Measurements from ENCODE around the gene PARD6B. TPM values are rescaled to one million over a fixed set of nuclear protein-coding genes. Genes with fewer than 3 reads are reported as not detected.

PARD6B gene
- total and polyA plus RNA-seq, 8 donors = 3.1 to 17.8 (median 10.6) TPM

GRCh38 chr20:50745634-50746137, 14.3 kb downstream of the PARD6B start:
- H3K27me3 ChIP-seq = no peaks in the 10 kb centered on the region
- intact Hi-C loops (cut with DNase I) = no loop called here
- peak overlapping the region in 2 of 4 donors; percentile 51 to 72 for H3K27ac ChIP-seq
- H3K4me1 ChIP-seq = peaks cover 11 to 46% (median 11%) of the 10 kb centered on the region in 3 donors
- 63 to 72% methylated on average over 2 of the region's 2 CpGs for WGBS, 2 donors
- H3K4me3 ChIP-seq = no peak overlapping the region
- no peak for FAIRE-seq
- no peaks in the 10 kb centered on the region for H3K9me3 ChIP-seq
- ATAC-seq = no peak
- TF ChIP-seq CTCF (IDR thresholded peaks at IDR 0.05) = no peak
- DNase-seq = no peak
- H3K36me3 ChIP-seq = peaks cover 0 to 7% (median 0%) of the 10 kb centered on the region in 3 donors

- DNase-seq = no peak
- peaks cover 11 to 46% (median 11%) of the 10 kb centered on the region in 3 donors for H3K4me1 ChIP-seq
- peak; percentile 23 to 67 (median 54) for ATAC-seq
- intact Hi-C loops (cut with DNase I) = no loop called here
- H3K36me3 ChIP-seq = peaks cover 0 to 7% (median 0%) of the 10 kb centered on the region in 3 donors
- no peak overlapping the region for H3K4me3 ChIP-seq
- no peak for TF ChIP-seq CTCF (IDR thresholded peaks at IDR 0.05)
- peak overlapping the region in 2 of 4 donors; percentile 51 to 72 for H3K27ac ChIP-seq
- no peak for FAIRE-seq
- no peaks in the 10 kb centered on the region for H3K27me3 ChIP-seq
- WGBS, 2 donors = 20 to 23% methylated on average over 3 of the region's 3 CpGs
- no peaks in the 10 kb centered on the region for H3K9me3 ChIP-seq
Observed at GRCh38 chr20:50746138-50746940, 15.0 kb downstream of the PARD6B start.

GRCh38 chr20:50747275-50747674, 15.9 kb downstream of the PARD6B start:
- no peak for DNase-seq
- Histone ChIP-seq H3K4me1 (peaks cover 11 to 42% (median 11%) of the 10 kb centered on the region in 3 donors), H3K27me3 (no peaks in the 10 kb centered on the region), H3K27ac (peak overlapping the region in 2 of 4 donors; percentile 51 to 72), H3K4me3 (no peak overlapping the region), H3K36me3 (peaks cover 0 to 7% (median 0%) of the 10 kb centered on the region in 3 donors), H3K9me3 (no peaks in the 10 kb centered on the region)
- intact Hi-C loops (cut with DNase I) = no loop called here
- TF ChIP-seq CTCF (IDR thresholded peaks at IDR 0.05) = no peak
- 90 to 92% methylated on average over 2 of the region's 2 CpGs for WGBS, 2 donors
- no peak for FAIRE-seq
- ATAC-seq = no peak

- Histone ChIP-seq H3K4me3 (no peak overlapping the region), H3K9me3 (no peaks in the 10 kb centered on the region), H3K4me1 (peaks cover 0 to 18% (median 8%) of the 10 kb centered on the region in 3 donors), H3K27ac (no peak overlapping the region), H3K27me3 (no peaks in the 10 kb centered on the region), H3K36me3 (peaks cover 0 to 7% (median 0%) of the 10 kb centered on the region in 3 donors)
- ATAC-seq (no peak), DNase-seq (no peak), FAIRE-seq (no peak)
- intact Hi-C loops (cut with DNase I) = no loop called here
- 58 to 65% methylated on average over 8 of the region's 8 CpGs for WGBS, 2 donors
- no peak for TF ChIP-seq CTCF (IDR thresholded peaks at IDR 0.05)
Observed at GRCh38 chr20:50750145-50750671, 18.8 kb downstream of the PARD6B start.
